HG02981 (cell line): ENCODE data around the gene GID4.
"Not testable (repeated sequence)": the region's sequence is repeated elsewhere in the genome, so short reads cannot be mapped to it uniquely, and the experiment has no call there.

ENCODE experiments used
- ATAC-seq: cut with Tn5 transposase; IDR thresholded peaks from one replicate; pipeline ENCODE4 v1.9.1; 2021; ENCODE audit warnings: mild to moderate bottlenecking, moderate library complexity; ENCODE audit not compliant: unreplicated experiment

Gene GID4

DNA sequence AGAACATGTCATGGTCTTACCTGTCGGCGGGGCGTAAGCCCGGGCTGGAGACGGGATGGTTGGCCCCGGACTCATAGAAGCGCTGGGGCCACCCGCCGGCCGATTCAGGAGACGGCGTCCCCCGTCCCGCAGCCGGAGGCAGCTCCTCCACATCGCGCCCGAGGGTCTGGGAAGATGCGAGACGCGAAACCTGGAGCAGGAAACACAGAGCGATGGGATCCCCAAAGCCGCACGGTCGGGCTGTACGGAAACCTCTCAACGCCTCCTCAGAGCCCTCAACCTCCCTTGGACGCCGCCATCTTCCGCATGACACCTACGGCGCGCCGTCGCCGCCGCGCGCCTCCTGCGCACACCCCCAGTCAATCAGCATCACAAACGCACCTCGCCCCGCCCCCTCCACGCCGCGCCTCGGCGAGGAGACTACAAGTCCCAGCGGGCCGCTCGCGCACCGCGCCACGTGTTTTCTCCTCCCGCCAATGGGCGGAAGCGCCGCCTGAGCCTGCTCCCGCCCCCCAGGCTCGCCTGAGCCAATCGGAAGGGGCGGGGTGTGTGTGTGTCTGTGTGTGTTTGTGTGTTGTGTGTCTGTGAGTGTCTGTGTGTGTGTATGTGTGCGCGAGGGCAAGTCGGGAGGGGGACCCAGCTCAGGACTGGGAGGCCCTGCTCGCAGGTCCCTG lies at the start of gene GID4, which contains the start of gene ATPAF2:
Gene GID4 (plus strand): TSS at position 548 of the 674 bp plus-strand sequence. CDS start 57 bp downstream, at position 605.
Gene ATPAF2 (minus strand): TSS at position 308 of the 674 bp plus-strand sequence. CDS start 155 bp downstream, at position 153.
- ATAC-seq: peak; percentile 89

DNA sequence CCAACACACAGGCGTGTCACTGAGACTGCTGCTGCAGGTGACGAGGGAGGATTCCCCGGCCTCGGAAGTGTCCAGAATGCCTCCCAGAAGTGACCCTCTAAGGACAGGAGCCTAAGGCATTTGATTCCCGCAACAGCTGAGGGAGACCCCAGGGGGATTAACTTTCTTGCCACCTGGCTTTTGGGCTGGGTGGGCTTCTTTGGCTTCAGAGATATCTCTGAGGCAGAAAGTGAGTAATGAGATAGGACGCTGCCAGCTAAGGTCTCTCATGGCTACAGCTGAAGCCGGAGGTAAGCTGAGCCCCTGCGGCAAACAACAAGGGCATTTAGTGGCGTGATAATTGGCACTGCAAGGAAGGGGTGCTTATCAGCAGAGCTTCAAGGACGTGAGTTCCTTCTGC lies 49.6 kb upstream of the GID4 start:
- ATAC-seq: no peak

DNA sequence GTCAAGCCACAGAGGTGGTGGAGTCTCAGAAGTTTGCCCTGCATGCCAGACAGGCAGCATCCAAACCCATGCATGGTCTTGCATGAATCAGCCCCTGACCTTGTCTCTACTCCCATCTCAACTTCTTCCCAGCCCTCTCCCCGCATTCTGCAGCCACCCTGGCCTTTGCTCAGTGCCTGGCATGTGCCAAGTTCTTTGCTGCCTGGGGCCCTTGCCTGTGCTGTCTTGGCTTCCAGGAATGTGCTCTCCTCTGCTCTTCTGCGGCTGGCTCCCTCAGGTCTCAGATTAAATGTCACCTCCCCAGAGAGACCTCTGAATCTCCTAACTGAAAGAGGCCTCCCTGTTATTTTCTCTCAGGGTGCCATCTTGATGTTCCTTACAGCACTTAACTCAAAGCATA lies 48.9 kb upstream of the GID4 start:
- ATAC-seq: no peak

DNA sequence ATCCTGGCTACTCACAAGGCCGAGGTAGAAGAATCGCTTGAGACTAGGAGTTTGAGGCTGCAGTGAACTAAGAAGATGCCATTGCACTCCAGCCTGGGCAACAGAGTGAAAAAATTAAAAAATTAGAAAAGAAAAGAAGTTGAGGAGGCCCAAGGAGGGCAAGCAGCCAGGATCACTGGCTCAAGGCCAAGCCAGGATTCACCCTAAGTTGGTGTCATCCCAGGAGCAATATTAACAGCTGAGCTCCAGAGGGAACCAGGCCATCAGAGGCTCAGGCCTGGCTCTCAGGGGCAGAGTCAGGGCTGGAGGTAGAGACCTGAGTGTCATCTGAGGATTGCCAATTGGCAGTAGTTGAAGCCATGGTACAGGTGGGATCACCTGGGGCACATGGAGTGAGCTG lies 45.8 kb upstream of the GID4 start:
- no peak for ATAC-seq

DNA sequence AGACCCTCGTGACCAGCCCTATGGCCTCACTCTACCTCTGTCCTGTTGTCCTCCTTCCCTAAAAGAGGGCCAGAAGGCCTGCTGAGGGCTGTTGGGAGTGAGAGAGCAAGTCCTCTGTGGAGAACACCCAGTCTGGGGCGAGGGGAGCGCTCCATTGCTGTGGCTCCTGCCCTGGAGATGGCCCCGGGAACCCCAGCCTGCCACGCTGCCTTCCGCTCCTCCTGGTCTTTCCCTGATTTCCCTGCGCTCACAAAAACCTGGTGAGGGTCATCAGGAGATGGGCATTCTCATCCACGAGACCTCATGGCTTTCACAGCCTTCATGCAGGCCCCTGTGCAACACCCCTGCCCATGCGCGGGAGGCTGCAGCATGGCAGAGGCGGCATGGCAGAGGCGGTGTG lies 45.4 kb upstream of the GID4 start:
- no peak for ATAC-seq

DNA sequence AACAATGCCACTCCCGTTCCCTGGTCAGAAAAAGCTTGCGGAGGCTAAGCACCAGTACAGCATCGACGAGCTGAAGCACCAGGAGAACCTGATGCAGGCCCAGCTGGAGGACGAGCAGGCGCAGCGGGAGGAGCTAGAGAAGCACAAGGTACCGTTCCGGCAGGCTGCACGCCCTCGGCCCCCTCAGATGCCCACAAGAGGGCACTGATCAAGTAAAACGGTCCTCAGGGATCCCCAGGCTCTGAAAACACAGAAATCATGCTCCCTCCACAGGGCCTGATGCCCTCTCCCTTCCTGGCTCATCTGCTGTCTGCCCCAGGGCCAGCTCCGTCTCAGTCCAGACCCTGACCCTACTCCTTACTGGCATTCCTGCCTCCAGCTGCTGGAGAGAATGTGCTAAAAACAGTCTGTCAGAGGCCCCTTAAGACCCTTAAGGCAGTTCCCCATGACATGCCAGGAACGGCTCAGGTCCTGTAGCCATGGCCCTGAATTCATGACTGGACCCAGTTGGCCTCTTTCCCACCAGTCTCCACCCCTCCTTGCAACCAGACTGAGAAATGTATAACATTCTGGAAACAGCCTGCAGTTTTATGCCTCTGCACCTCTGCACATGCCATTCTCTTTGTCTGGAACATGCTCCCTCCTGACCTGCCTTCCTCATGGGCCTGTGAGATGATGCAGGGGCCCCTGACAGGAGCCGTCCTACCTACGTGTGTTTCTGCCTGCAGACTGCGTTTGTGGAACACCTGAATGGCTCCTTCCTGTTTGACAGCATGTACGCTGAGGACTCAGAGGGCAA lies 44.7 kb upstream of the GID4 start:
- ATAC-seq: no peak

DNA sequence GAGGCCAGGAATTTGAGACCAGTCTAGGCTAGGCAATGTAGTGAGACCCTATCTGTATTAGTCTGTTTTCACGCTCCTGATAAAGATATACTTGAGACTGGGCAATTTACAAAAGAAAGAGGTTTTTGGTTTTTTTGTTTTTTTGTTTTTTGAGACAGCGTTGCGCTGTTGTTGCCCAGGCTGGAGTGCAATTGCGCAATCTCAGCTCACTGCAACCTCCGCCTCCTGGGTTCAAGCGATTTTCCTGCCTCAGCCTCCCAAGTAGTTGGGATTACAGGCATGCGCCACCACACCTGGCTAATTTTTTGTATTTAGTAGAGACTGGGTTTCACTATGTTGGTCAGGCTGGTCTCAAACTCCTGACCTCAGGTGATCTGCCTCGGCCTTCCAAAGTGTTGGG lies 43.3 kb upstream of the GID4 start:
- not testable (repeated sequence) for ATAC-seq

DNA sequence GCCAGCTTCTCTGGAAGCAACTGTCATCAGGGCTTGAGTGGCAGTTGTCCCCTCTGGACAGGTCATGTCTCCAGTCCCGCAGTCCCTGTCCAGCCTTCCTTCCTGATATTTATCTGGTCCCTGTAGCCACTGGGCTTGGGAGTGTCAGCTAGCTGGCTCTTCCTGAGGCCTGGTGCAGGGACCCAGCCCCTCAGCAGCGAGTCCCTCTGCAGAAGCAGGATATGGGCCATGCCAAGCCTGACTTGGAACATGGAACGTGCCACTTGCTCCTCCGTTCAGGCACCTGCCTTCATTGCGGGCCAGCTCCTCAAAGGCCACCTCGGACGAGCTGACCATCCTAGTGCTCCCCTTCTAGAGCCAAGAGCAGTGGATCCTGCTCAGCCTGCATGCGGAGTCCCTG lies 40.3 kb upstream of the GID4 start:
- ATAC-seq: no peak

DNA sequence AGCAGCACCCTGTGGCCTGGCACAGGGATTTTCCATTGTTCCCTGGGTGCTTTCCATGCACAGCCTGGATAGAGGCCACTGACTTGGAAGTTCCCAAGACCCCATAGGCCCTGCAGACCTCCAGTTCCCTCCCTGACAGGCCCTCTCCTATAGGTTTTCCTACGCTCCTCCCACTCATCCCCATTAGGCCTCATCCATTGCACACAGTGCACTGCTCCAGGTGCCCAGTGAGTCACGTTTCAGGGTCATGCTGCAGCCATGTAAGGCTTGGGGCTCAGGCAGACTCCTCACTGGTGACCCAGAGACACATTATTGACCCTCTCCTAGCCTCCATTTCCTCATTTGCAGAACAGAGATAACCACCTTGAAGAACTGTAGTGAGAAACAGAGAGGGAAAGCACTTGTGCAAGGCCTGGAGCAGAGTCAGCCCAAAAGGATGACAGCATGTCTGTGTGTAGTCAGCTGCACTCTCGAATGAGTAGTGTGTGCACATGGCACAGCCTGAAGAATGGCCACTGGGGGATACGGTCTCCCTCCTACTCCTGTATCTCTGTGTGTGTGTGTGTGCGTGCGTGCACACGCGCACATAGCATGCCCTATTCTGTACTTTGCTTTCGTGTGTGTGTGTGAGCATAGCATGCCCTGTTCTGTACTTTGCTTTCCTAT lies 39.7 kb upstream of the GID4 start:
- no peak for ATAC-seq

DNA sequence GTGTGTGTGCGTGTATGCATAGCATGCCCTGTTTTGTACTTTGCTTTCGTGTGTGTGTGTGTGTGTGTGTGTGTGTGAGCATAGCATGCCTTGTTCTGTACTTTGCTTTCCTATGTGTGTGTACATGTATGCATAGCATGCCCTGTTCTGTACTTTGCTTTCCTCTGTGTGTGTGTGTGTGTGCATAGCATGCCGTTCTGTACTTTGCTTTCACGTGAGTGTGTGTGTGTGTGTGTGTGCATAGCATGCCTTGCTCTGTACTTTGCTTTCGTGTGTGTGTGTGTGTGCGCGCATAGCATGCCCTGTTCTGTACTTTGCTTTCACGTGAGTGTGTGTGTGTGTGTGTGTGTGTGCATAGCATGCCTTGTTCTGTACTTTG lies 39.2 kb upstream of the GID4 start:
- no peak for ATAC-seq

DNA sequence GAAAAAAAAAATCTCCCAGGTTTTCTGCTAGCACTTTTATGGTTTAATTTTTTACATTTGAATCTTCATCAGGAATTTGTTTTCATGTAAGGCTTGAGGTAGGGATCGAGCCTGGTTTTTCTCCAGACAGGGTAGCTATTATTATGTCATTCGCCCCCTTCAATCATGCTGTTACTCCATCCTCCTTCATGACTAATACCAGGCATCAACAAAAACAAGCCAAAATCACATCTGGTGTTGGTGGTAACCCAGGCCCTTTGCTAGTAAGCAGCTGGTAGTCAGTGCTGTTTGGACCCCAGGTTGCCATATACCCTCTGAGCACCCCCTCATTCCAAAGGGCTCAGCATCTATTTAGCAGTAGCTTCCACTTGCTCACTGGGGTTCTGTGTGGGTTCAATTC lies 37.0 kb upstream of the GID4 start:
- no peak for ATAC-seq

DNA sequence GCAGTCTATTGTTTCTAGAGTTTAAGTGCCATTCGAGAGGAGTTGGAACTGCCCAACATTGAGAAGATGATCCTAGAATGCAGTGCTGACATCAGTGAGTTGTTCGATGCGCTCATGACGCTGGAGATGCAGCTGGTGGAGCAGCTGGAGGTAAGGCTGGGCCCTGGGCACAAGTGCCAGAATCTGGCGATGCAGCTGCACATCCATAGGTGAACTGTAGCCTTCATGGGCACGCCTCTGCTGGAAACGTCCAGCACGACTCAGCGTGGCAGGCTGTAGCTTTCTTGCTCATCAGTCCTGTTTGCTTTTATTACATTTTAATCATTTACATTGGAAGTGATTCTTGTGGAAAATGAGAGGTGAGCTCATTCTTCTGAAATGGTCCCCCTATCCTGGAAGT lies 34.9 kb upstream of the GID4 start:
- no peak for ATAC-seq

DNA sequence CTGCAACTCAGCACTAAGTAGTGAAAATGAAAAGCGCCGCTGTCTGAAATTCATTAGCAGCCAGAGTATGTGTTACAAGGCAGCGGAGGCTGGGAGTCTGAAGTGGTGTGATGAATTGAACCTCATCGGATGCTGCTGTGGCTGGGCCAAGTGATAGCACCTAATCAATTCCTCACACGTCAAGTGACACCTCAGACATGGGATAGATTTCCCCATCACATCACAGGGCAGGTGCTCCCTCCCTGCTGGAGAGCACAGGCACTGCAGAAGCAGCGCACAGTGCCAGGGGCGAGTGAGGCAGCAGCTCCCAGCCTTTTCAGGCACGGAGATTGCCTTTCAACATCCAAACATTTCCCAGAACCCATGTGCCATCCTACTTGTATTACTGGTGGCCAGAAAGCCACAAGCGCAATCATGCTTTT lies 34.3 kb upstream of the GID4 start:
- ATAC-seq: no peak

DNA sequence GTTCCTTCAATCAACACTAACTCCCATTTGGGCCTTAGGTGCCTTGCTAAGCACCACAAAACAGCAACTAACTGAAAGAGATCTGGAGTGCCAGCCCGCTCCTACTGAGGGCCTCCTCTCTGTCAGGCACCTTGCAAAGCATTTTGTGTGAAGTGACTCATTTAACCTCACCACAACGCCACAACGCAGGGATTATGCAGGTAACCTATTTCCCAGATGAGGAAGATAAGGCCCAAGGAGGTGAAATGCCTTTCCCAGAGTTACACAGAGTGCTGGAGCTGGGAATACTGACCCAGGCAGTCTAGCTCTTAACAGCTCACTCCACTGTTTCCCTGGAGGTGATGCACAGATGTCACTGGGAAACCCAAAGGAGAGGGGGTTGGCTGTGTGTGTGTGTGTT lies 33.7 kb upstream of the GID4 start:
- ATAC-seq: no peak

DNA sequence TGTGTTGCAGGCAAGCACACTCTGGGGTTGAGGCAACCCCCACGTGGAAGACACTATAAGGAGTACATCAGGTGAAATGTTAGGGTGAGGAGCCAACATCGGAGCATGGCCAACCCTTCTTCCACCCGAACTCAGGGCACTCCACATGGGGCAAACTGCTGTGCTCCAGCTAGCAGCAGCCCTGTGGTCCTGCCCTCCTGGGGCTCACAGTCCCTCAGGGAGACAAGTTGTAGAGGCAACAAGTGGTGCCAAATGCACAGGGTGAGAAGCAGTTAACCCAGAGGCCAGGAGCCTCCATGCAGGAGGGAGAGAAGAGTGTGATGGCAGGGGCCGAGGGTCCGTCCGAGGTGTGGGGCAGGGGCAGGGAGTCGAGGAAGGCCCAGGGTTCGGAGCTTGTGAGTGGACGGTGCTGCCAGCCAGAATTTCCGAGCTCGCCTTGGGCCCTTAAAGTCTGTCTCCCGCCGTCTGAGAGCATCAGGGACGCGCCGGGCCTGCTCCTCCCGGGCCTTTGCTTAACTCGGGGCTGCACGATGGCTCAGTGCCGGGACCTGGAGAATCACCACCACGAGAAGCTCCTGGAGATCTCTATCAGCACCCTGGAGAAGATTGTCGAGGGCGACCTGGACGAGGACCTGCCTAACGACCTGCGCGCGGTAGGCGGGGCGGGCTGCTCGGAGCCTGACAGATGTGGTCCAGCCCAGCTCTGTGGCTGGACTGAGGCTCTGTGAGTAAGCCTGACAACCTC lies 32.5 kb upstream of the GID4 start:
- ATAC-seq: no peak

DNA sequence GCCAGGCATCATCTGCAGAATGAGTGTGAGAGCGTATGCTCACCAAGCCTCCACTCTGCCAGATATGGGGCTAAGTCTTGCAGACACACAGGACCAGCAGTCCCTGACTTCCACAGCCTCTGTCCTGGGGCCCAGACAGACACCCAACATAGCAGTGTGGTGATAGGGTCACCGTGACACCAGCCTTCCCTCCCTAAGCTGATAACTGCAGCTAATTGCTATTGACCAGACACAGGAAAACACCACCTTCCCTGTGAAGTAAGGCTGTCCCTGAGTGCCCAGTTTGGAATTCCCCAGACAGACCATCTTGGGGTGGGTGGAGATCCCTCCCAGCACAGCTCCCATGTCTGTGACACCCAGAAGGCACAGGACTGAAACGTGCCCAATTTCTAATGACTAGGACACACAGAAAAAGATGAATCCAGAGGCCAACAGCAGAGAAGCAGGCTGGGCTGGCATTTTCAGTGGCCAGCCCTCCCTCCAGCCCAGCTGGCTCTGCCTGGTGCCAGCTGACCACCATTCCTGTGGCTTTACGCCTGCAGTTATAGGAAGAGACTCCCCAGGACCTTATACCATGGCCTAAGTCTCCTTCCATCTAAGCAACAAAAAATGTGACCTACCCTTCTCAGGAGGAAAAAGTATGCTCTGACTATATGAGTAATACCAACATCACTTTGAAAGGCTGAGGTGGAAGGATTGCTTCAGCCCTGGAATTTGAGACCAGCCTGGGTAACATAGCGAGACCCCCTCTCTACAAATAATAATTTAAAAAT lies 30.5 kb upstream of the GID4 start:
- ATAC-seq: no peak

DNA sequence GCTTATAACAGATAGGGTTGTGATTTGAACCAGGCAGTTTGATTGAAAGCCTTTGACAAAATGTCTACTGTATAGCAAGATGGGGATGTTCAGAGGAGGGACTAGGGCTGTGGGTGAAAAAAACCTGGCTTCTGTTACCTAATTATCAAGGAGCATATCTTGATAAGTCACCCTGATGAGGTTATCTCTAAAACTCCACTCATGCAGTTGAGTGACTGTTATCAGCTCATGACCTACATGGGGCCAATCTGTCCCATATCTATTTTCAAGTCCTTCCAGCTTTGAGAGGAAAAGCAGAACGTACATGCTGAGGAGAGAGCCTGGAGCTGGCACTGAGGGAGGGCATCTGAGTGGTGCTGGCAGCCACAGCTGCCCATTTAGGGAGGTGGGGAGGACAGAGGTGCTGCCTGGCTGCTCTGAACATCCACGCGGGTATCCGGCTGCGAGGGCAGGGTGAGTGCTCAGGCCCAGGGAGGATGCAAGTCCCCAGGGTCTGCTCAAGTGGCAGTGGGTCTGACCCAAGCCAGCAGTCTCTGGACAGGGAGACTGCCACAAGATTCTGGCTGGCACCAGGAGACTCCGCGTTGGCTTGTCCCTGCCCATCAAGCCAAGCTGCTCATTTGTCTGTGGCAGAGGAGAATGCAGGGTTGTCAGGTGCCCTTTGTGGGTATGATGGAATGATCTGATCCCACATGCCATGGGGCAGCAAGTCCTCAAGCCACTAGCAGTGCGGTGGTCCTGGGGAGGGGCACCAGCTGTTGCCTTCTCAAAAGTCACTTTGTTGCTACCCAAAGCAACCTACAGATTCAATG lies 29.4 kb upstream of the GID4 start:
- ATAC-seq: no peak

DNA sequence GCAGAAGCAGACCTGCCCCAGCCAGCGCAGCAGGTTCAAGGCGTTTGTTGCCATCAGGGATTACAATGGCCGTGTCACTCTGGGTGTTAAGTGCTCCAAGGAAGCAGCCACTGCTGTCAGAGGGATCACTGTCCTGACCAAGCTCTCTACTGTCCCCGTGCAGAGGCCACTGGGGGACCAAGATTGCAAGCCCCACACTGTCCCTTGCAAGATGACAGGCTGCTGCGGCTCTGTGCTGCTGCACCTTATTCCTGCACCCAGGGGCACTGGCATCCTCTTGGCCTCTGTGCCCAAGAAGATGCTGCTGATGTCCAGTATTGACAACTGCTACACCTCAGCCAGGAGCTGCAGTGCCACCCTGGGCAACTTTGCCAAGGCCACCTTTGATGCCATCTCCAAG lies 27.9 kb upstream of the GID4 start:
- no peak for ATAC-seq

DNA sequence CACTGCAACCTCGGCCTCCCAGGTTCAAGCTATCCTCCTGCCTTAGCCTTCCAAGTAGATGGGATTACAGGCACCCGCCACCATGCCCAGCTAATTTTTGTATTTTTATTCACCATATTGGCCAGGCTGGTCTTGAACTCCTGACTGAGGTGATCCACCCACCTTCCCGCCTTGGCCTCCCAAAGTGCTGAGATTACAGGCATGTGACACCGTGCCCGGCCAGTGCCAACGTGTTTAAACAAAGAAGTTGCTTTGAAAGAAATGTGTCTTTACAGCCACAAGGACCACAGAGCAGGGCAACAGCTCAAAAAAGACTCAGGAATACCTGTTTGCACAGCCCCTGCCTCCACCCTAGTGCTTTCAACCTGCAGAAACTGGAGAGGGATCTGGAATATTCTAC lies 25.2 kb upstream of the GID4 start:
- ATAC-seq: no peak

DNA sequence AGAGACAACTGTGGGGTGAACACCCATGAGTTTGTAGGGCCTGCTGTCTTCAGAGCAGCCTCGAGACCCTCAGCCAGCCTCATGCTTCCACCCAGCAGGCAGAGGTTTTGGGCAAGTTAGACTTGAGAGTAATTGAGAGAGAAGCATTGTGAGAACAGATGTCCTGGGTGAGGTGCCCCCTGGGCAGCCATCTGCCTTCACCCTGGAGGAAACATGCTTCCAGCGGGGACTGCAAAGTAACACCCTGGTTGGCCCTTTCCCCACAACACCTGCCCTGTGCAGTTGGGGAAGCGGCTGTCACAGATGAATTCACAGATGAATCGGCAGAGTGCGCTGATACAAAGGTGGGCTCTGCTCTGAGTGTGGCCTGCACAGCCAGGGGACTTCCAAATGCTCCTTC lies 23.6 kb upstream of the GID4 start:
- ATAC-seq: no peak
